HepG2 (cell line): ENCODE measurements around the gene B3GNT8. TPM values are rescaled to one million over a fixed set of nuclear protein-coding genes. Genes with fewer than 3 reads are reported as not detected.
A peak's percentile ranks its signal among the peaks of the same experiment; 100 is the strongest.

Experiments
- ATAC-seq: fragments of 200-7000 bp; cut with Tn5 transposase; 3 replicates; pipeline ENCODE4 v1.9.1; 2020; ENCODE audit warnings: mild to moderate bottlenecking, moderate library complexity
- BruUV-seq: library from RNA; stranded (reverse); fragments of 400-500 nt; replicated peaks from 2 replicates; lab custom pipeline; 2021; lab: Mats Ljungman, UMichigan
- CTCF ChIA-PET: fragments of 300-600 bp; formaldehyde crosslinking; extraction: SDS; loops from one replicate; lab custom pipeline; 2021; ENCODE audit warnings: low total read pairs, inconsistent platforms, low intra/inter-chr PET ratio; lab: Yijun Ruan, JAX
- POLR2A ChIA-PET: fragments of 350-600 bp; sonication (Branson Sonifier 250); formaldehyde crosslinking; loops from one replicate; lab custom pipeline; 2020; ENCODE audit warnings: antibody characterized with exemption, inconsistent platforms; lab: Yijun Ruan, JAX
- DNase-seq: peaks from one replicate; pipeline ENCODE4 v3.0.0-alpha.2; 2015; ENCODE audit warnings: low spot score
- FAIRE-seq: peaks from 3 replicates; lab custom pipeline; 2011; peaks lifted over from hg19 to GRCh38; lab: Jason Lieb, UNC
- H2AFZ ChIP-seq: one replicate; pipeline ENCODE4 v1.6.1; 2011; ENCODE audit warnings: low read length, inconsistent platforms
- H3K27ac ChIP-seq: fragments of 300-600 bp; 3 replicates; pipeline ENCODE4 v1.8.0; 2011; ENCODE audit warnings: mixed run types, mild to moderate bottlenecking, mixed read lengths, low read length, inconsistent platforms; ENCODE audit not compliant: insufficient read depth; ENCODE audit errors: extremely low read length
- H3K27me3 ChIP-seq, 2 experiments: fragments of 200-600 bp in 1 of 2; 2 replicates in 1 of 2; 3 replicates in 1 of 2; pipeline versions ENCODE4 v1.6.0 to v1.8.0; 2011; ENCODE audit warnings: low read length in 2 of 2, mild to moderate bottlenecking in 2 of 2, moderate library complexity in 2 of 2, inconsistent platforms in 1 of 2; ENCODE audit not compliant: insufficient read depth in 2 of 2, control insufficient read depth in 1 of 2
- H3K36me3 ChIP-seq, 2 experiments: fragments of 200-600 bp in 1 of 2; replicated peaks in 1 of 2; 2 replicates in 1 of 2; 3 replicates in 1 of 2; pipeline versions ENCODE4 v1.5.1 to v1.8.0; 2011; ENCODE audit warnings: low read length in 2 of 2, inconsistent platforms in 1 of 2; ENCODE audit not compliant: insufficient read depth in 2 of 2, control insufficient read depth in 1 of 2
- H3K4me1 ChIP-seq: 2 replicates; pipeline ENCODE4 v1.5.1; 2012; ENCODE audit warnings: low read length, inconsistent platforms; ENCODE audit not compliant: insufficient read depth
- H3K4me2 ChIP-seq: 2 replicates; pipeline ENCODE4 v1.6.0; 2011; ENCODE audit warnings: low read depth, low read length, inconsistent platforms
- H3K4me3 ChIP-seq, 3 experiments: fragments of 200-600 bp in 1 of 3; sonication (generic), shearing (Covaris generic) in 1 of 3; replicated peaks in 1 of 3; 2 replicates each; pipeline ENCODE4 v1.5.1; 2011 to 2016; ENCODE audit warnings: low read length in 3 of 3, inconsistent platforms in 2 of 3, low read depth in 2 of 3, mild to moderate bottlenecking in 2 of 3, control low read depth in 1 of 3, mixed read lengths in 1 of 3; ENCODE audit not compliant: insufficient read depth in 1 of 3
- H3K79me2 ChIP-seq: one replicate; pipeline ENCODE4 v1.6.1; 2011; ENCODE audit warnings: low read length, inconsistent platforms; ENCODE audit not compliant: insufficient read depth
- H3K9ac ChIP-seq: 2 replicates; pipeline ENCODE4 v1.6.0; 2011; ENCODE audit warnings: mild to moderate bottlenecking, low read depth, low read length, inconsistent platforms; ENCODE audit not compliant: insufficient read depth
- H3K9me3 ChIP-seq: 2 replicates; pipeline ENCODE4 v1.5.1; 2012; ENCODE audit warnings: mild to moderate bottlenecking, low read length
- H4K20me1 ChIP-seq: 2 replicates; pipeline ENCODE4 v1.6.0; 2011; ENCODE audit warnings: inconsistent platforms, mild to moderate bottlenecking, low read length, moderate library complexity; ENCODE audit not compliant: insufficient read depth
- ATAD3A ChIP-seq: sonication (generic); formaldehyde crosslinking; IDR thresholded peaks from 2 replicates; pipeline ENCODE4 v1.4.0; 2020; ENCODE audit warnings: missing genetic modification reagents
- HOXA3 ChIP-seq: sonication (generic); formaldehyde crosslinking; IDR thresholded peaks from 2 replicates; pipeline ENCODE4 v1.5.0; 2020; ENCODE audit warnings: missing genetic modification reagents
- RARA ChIP-seq: IDR thresholded peaks from 2 replicates; pipeline ENCODE4 v1.6.1; 2016; ENCODE audit warnings: missing genetic modification reagents, missing compliant biosample characterization
- RXRA ChIP-seq: sonication (generic); formaldehyde crosslinking; IDR thresholded peaks from 2 replicates; pipeline ENCODE4 v1.5.1; 2020; ENCODE audit warnings: missing genetic modification reagents
- RXRB ChIP-seq: IDR thresholded peaks from 2 replicates; pipeline ENCODE4 v1.6.1; 2016; ENCODE audit warnings: borderline replicate concordance, missing genetic modification reagents, missing compliant biosample characterization
- ZBTB33 ChIP-seq: sonication (generic); formaldehyde crosslinking; IDR thresholded peaks from 2 replicates; pipeline ENCODE4 v1.4.0; 2020; ENCODE audit warnings: missing genetic modification reagents
- ZHX1 ChIP-seq: sonication (generic); formaldehyde crosslinking; IDR thresholded peaks from 2 replicates; pipeline ENCODE4 v1.8.1; 2022; ENCODE audit warnings: low read depth, mild to moderate bottlenecking, missing genetic modification reagents
- WGBS: methylation state at CpG from one replicate; pipeline ENCODE4 v1.1.6; 2017; ENCODE audit warnings: low lambda C conversion rate; 5-methylcytosine and 5-hydroxymethylcytosine counted together
- in situ Hi-C: cut with HindIII; loops from 2 replicates; pipeline ENCODE4 v1.10.0; 2017; ENCODE audit warnings: low pct_unique_long_range_greater_than_20kb; ENCODE audit not compliant: extremely low pct_ligation_motif_present
- intact Hi-C: fragments of 100-400 bp; cut with micrococcal nuclease; formaldehyde crosslinking; loops from one replicate; pipeline ENCODE4 v1.10.0; 2022; ENCODE audit not compliant: unreplicated experiment
- polyA plus RNA-seq, 8 experiments: library from polyadenylated mRNA; depleted of rRNA in 3 of 8; stranded (reverse) in 7 of 8; unstranded in 1 of 8; fragments of >200 nt; fragmentation: Illumina TruSeq in 4 of 8; extraction: Trizol in 4 of 8; gene quantifications; 2 replicates each; pipeline versions ENCODE4 v1.2.1 to v1.2.3, GENCODE V29; 2011 to 2016; ENCODE audit warnings: low read depth in 4 of 8, missing spikeins in 1 of 8, mixed read lengths in 1 of 8; ENCODE audit not compliant: insufficient read depth in 1 of 8
- total RNA-seq, 5 experiments: library from RNA; depleted of rRNA; stranded (reverse); fragments of >200 nt; fragmentation: Illumina TruSeq; extraction: Trizol; gene quantifications; 2 replicates each; pipeline ENCODE4 v1.2.3, GENCODE V29; 2016; ENCODE audit warnings: low read depth in 1 of 5
- TF ChIP-seq, protein P1 (sequence below): sonication (generic); formaldehyde crosslinking; IDR thresholded peaks from 2 replicates; pipeline ENCODE4 v1.4.0; 2020; ENCODE audit warnings: missing genetic modification reagents, borderline replicate concordance
- TF ChIP-seq, protein P2 (sequence below): sonication (generic); formaldehyde crosslinking; IDR thresholded peaks from 2 replicates; pipeline ENCODE4 v1.4.0; 2020; ENCODE audit warnings: mild to moderate bottlenecking, missing genetic modification reagents, borderline replicate concordance

The B3GNT8 gene
- total and polyA plus RNA-seq, 2 of the 13 experiments (the other 11 are each of a cell fraction or from before 2014, with no cell fraction given): 0.26 to 1.9 TPM

DNA sequence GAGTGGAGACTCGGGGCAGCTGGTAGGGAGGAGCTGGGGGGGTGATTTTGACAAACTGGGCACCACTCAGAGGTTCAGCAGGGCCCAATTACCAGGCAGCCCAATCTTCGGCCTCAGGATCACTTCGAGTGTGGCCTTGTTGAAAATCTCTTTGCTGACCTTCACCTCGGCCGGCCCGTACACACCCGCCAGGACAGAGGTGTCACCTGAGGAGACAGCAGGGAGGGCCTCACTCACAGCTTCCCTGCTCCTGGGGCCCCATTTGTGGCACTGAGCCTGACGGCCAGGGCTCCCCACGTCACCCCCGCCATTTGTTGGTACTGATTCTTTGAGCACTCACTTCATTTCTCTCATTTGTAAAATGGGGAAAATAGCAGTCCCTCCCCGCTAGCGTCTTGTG lies 34.4 kb downstream of the B3GNT8 start:
- CTCF ChIA-PET: no interaction called here
- BruUV-seq: no TSS peak

More for the DNA sequence above, 34.4 kb downstream of the B3GNT8 start:
- no peak overlapping the region for H2AFZ ChIP-seq
- intact Hi-C loops: no loop called here
- H3K27ac ChIP-seq: peak overlapping the region; percentile 12
- POLR2A ChIA-PET: interaction anchor here (1.7 kb wide), 1 partner anchor 17 kb away, joined by 6 read pairs; no protein-coding TSS in a partner anchor
- H3K4me3 ChIP-seq: no peak overlapping the region
- H3K4me2 ChIP-seq: no peak overlapping the region
- FAIRE-seq (no peak), DNase-seq (no peak), ATAC-seq (no peak)
- H3K4me1 ChIP-seq: peaks cover 22% of the 10 kb centered on the region
- in situ Hi-C loops: no loop called here
- H3K27me3 ChIP-seq: no peaks in the 10 kb centered on the region; a peak in 1 of 5 replicates
- H3K79me2 ChIP-seq: peaks cover 16% of the 10 kb centered on the region
- no peak for TF ChIP-seq ZHX1 (CRISPR knock-in tag)
- TF ChIP-seq RXRA (CRISPR knock-in tag): peak; percentile 64; the same call in 1 of the 2 replicates
- peak; percentile 74 for TF ChIP-seq ZBTB33 (CRISPR knock-in tag)
- TF ChIP-seq, protein P1, sequence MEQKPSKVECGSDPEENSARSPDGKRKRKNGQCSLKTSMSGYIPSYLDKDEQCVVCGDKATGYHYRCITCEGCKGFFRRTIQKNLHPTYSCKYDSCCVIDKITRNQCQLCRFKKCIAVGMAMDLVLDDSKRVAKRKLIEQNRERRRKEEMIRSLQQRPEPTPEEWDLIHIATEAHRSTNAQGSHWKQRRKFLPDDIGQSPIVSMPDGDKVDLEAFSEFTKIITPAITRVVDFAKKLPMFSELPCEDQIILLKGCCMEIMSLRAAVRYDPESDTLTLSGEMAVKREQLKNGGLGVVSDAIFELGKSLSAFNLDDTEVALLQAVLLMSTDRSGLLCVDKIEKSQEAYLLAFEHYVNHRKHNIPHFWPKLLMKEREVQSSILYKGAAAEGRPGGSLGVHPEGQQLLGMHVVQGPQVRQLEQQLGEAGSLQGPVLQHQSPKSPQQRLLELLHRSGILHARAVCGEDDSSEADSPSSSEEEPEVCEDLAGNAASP (CRISPR knock-in tag): peak; percentile 84; the same call in 1 of the 2 replicates
- no peak for TF ChIP-seq ATAD3A (CRISPR knock-in tag)
- 0 out of 2 replicates have a peak, but pooled peaks have one; percentile 13 for TF ChIP-seq RARA (CRISPR knock-in tag)
- TF ChIP-seq, protein P2, sequence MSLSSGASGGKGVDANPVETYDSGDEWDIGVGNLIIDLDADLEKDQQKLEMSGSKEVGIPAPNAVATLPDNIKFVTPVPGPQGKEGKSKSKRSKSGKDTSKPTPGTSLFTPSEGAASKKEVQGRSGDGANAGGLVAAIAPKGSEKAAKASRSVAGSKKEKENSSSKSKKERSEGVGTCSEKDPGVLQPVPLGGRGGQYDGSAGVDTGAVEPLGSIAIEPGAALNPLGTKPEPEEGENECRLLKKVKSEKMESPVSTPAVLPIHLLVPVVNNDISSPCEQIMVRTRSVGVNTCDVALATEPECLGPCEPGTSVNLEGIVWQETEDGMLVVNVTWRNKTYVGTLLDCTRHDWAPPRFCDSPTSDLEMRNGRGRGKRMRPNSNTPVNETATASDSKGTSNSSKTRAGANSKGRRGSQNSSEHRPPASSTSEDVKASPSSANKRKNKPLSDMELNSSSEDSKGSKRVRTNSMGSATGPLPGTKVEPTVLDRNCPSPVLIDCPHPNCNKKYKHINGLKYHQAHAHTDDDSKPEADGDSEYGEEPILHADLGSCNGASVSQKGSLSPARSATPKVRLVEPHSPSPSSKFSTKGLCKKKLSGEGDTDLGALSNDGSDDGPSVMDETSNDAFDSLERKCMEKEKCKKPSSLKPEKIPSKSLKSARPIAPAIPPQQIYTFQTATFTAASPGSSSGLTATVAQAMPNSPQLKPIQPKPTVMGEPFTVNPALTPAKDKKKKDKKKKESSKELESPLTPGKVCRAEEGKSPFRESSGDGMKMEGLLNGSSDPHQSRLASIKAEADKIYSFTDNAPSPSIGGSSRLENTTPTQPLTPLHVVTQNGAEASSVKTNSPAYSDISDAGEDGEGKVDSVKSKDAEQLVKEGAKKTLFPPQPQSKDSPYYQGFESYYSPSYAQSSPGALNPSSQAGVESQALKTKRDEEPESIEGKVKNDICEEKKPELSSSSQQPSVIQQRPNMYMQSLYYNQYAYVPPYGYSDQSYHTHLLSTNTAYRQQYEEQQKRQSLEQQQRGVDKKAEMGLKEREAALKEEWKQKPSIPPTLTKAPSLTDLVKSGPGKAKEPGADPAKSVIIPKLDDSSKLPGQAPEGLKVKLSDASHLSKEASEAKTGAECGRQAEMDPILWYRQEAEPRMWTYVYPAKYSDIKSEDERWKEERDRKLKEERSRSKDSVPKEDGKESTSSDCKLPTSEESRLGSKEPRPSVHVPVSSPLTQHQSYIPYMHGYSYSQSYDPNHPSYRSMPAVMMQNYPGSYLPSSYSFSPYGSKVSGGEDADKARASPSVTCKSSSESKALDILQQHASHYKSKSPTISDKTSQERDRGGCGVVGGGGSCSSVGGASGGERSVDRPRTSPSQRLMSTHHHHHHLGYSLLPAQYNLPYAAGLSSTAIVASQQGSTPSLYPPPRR (CRISPR knock-in tag): no peak
- no peak for TF ChIP-seq HOXA3
- peak; percentile 28; the same call in 1 of the 2 replicates for TF ChIP-seq RXRB
- H4K20me1 ChIP-seq: no peaks in the 10 kb centered on the region
- H3K9me3 ChIP-seq: no peaks in the 10 kb centered on the region
- peaks cover 17 to 29% of the 10 kb centered on the region in 2 experiments; a peak in 4 of 5 replicates for H3K36me3 ChIP-seq
- no peak overlapping the region for H3K9ac ChIP-seq
- 84% methylated on average over 7 of the region's 12 CpGs for WGBS
